Activated naive CD4-positive, alpha-beta T cell (primary cell): Measurements from ENCODE around the gene MACROH2A1.

ENCODE experiments used
- DNase-seq, 4 experiments: peaks; one replicate each; lab custom pipeline; 2025; lab: John Stamatoyannopoulos, UW

The MACROH2A1 gene

GRCh38 chr5:135435467-135436330, 36.7 kb upstream of the MACROH2A1 start:
- DNase-seq, result no peak

- DNase-seq, result no peak
These were observed 35.8 kb upstream of the MACROH2A1 start for GRCh38 chr5:135434591-135435466.

- no peak for DNase-seq
These were observed 34.8 kb upstream of the MACROH2A1 start for GRCh38 chr5:135433681-135434426.

GRCh38 chr5:135432113-135432512, 33.1 kb upstream of the MACROH2A1 start:
- no peak for DNase-seq

- no peak for DNase-seq
These were observed 31.1 kb upstream of the MACROH2A1 start for GRCh38 chr5:135430135-135430437.

GRCh38 chr5:135429301-135430134, 30.5 kb upstream of the MACROH2A1 start:
- no peak for DNase-seq

- DNase-seq, result no peak
These were observed 29.6 kb upstream of the MACROH2A1 start for GRCh38 chr5:135428586-135428985.

GRCh38 chr5:135426102-135427082, 27.4 kb upstream of the MACROH2A1 start:
- no peak for DNase-seq

- DNase-seq, result no peak
These were observed 26.6 kb upstream of the MACROH2A1 start for GRCh38 chr5:135425641-135426040.

- DNase-seq, result no peak
These were observed 24.8 kb upstream of the MACROH2A1 start for GRCh38 chr5:135423846-135424168.

GRCh38 chr5:135423146-135423845, 24.3 kb upstream of the MACROH2A1 start:
- no peak for DNase-seq

- DNase-seq, result no peak
These were observed 23.4 kb upstream of the MACROH2A1 start for GRCh38 chr5:135422419-135422818.

- DNase-seq, result no peak
These were observed 18.1 kb upstream of the MACROH2A1 start for GRCh38 chr5:135417083-135417482.

GRCh38 chr5:135405082-135405481, 6.1 kb upstream of the MACROH2A1 start:
- no peak for DNase-seq

- DNase-seq, result no peak
These were observed 3.0 kb upstream of the MACROH2A1 start for GRCh38 chr5:135402031-135402430.

- DNase-seq, result no peak
These were observed 1.8 kb upstream of the MACROH2A1 start for GRCh38 chr5:135400866-135401265.

- DNase-seq, result no peak
These were observed 937 bp upstream of the MACROH2A1 start for GRCh38 chr5:135399794-135400542.

- peak in 3 of 4 experiments; percentile 11 to 45 (median 12) for DNase-seq
These were observed 724 bp downstream of the MACROH2A1 start for GRCh38 chr5:135398160-135398854.
